Measurements from ENCODE around the gene IQGAP1. TPM values are rescaled to one million over a fixed set of nuclear protein-coding genes. Genes with fewer than 3 reads are reported as not detected.

Gene IQGAP1
- polyA plus RNA-seq (2013), result 103 TPM

DNA sequence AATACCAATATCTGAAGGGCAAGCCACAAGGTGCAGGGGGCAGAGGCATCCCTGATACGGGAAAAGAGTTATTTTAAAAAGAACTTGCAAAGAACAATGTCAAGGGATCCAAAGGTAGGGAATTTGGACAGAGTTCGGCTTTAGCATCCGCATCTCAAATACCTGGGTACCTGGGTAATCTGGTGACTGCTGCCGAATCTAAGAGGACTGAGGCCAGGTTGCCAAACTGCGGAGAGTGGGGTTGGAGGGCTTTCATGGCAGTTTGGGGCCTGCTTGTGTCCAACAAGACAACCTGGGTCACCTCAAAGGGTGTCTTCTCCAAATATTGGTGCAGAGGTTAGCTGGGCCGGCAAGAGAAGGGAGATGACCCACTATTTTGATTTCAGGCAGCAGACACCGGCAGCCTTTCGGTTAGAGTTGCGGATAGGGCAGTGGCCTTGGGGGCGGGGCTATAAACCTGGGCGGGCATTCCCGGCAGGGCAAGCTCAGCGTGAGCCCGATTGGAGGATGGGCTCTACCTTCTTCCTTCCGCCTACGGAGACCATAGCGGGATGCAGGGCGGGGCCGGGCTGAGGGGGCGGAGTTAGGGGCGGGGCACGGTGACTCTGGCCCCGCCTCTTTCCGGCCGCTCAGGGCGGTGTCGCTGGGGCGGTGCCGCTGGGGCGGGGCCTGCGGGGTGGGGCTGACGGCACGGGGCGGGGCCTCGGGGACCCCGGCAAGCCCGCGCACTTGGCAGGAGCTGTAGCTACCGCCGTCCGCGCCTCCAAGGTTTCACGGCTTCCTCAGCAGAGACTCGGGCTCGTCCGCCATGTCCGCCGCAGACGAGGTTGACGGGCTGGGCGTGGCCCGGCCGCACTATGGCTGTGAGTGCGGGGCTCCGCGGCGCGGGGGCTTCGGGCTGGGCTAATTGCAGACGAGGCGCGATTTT is at the start of gene IQGAP1:
Gene IQGAP1, plus strand, starts transcription at position 709 of the 928 bp plus-strand sequence. Its CDS starts 100 bp downstream, at position 809.
- Histone ChIP-seq H3K9me3 (ENCODE audit: control extremely low read depth in 1 of 5, control insufficient read depth in 4 of 5, insufficient read depth in 2 of 5, low read depth in 1 of 5, low read length in 4 of 5) (no peaks in the 10 kb centered on the region), H3K27ac (ENCODE audit: insufficient read depth in 1 of 2, low read depth in 1 of 2, low read length in 2 of 2, poor library complexity in 1 of 2, severe bottlenecking in 2 of 2) (peak within 1 kb of the TSS; percentile 66 to 90), H3K27me3 (replicated peaks in 2 of 5; ENCODE audit: control insufficient read depth in 4 of 5, insufficient read depth in 5 of 5, low read length in 4 of 5) (peaks cover 0 to 3% (median 0%) of the 10 kb centered on the region in 5 experiments), H3K36me3 (ENCODE audit: control insufficient read depth in 4 of 4, insufficient read depth in 4 of 4, low read length in 3 of 4) (peaks cover 0 to 20% (median 10%) of the 10 kb centered on the region in 4 experiments), H3K4me1 (ENCODE audit: control extremely low read depth in 1 of 4, control insufficient read depth in 4 of 4, insufficient read depth in 4 of 4, low read length in 3 of 4) (peaks cover 0 to 17% (median 12%) of the 10 kb centered on the region in 4 experiments), H3K4me3 (ENCODE audit: control insufficient read depth in 1 of 7, extremely low read depth in 1 of 7, insufficient read depth in 4 of 7, low read depth in 2 of 7, low read length in 6 of 7) (peak within 1 kb of the TSS; percentile 73 to 96 (median 84))
- ChIA-PET POLR2A (no interaction called here), CTCF (interaction anchor here (0.7 to 1.9 kb wide), 8 partner anchors 10 to 94 kb away, joined by 3 to 11 read pairs (median 4); no protein-coding TSS in a partner anchor)
- DNase-seq, result peak; percentile 95 to 97 (median 97)
- WGBS (ENCODE audit: insufficient coverage), result 7% methylated on average over 53 of the region's 62 CpGs

DNA sequence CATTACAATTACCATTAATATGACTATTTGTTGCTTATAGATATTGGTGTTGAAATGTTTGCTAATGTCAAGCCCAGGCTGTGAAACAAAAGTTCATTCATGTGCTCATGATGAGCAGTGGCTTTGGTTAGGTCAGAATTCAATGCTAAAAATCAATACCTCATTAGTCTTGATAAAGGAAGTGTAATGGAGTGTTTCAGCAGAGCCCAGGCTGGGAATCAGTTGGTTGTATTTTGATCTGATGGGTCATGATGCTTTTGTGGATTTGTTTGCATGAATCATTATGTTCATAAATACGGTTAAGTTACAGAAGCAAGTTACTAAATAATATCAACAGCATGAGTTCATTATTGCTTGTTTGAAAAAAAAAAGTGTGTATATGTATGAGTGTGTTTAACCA is 49.5 kb upstream of the IQGAP1 start:
- Histone ChIP-seq H3K4me1 (ENCODE audit: control extremely low read depth in 1 of 4, control insufficient read depth in 4 of 4, insufficient read depth in 4 of 4, low read length in 3 of 4) (peaks cover 17 to 35% (median 24%) of the 10 kb centered on the region in 4 experiments), H3K36me3 (ENCODE audit: control insufficient read depth in 4 of 4, insufficient read depth in 4 of 4, low read length in 3 of 4) (no peaks in the 10 kb centered on the region), H3K9me3 (ENCODE audit: control extremely low read depth in 1 of 5, control insufficient read depth in 4 of 5, insufficient read depth in 2 of 5, low read depth in 1 of 5, low read length in 4 of 5) (no peaks in the 10 kb centered on the region), H3K27ac (ENCODE audit: insufficient read depth in 1 of 2, low read depth in 1 of 2, low read length in 2 of 2, poor library complexity in 1 of 2, severe bottlenecking in 2 of 2) (no peak overlapping the region), H3K27me3 (replicated peaks in 2 of 5; ENCODE audit: control insufficient read depth in 4 of 5, insufficient read depth in 5 of 5, low read length in 4 of 5) (no peaks in the 10 kb centered on the region), H3K4me3 (ENCODE audit: control insufficient read depth in 1 of 7, extremely low read depth in 1 of 7, insufficient read depth in 4 of 7, low read depth in 2 of 7, low read length in 6 of 7) (no peak overlapping the region)
- ChIA-PET CTCF (interaction anchor here (1.0 to 1.2 kb wide), 2 partner anchors 20 to 547 kb away, joined by 3 read pairs; no protein-coding TSS in a partner anchor), POLR2A (interaction anchor here (0.6 kb wide), 1 partner anchor 197 kb away, joined by 4 read pairs; no protein-coding TSS in a partner anchor)
- no CpG with 5 or more reads among the region's 1 CpG for WGBS (ENCODE audit: insufficient coverage)
- no peak for DNase-seq

DNA sequence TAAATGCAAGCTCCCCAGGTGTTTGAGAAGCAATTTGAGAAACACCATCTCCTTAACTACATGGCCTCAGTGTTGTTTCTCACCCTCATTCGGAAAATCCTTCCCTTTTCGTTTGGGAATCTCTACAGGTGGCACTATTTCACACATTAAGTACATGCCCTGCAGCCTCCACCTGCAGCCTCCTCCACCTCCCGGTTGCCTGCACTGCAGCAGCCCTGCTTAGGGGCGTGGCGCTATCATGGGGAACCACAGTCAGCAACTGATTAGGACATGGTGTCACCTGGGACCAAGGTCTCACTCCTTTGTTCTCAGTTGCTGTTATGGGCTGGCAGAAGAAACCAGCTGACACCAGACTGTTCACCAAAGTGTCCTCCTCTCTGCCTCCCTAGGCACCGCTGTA is 47.7 kb upstream of the IQGAP1 start:
- H3K4me1 ChIP-seq (ENCODE audit: control extremely low read depth in 1 of 4, control insufficient read depth in 4 of 4, insufficient read depth in 4 of 4, low read length in 3 of 4), result peaks cover 17 to 42% (median 24%) of the 10 kb centered on the region in 4 experiments

GRCh38 chr15:90343302-90343790 is 44.7 kb upstream of the IQGAP1 start:
- DNase-seq, result no peak
- Histone ChIP-seq H3K4me3 (ENCODE audit: control insufficient read depth in 1 of 7, extremely low read depth in 1 of 7, insufficient read depth in 4 of 7, low read depth in 2 of 7, low read length in 6 of 7) (no peak overlapping the region), H3K27ac (ENCODE audit: insufficient read depth in 1 of 2, low read depth in 1 of 2, low read length in 2 of 2, poor library complexity in 1 of 2, severe bottlenecking in 2 of 2) (no peak overlapping the region), H3K36me3 (ENCODE audit: control insufficient read depth in 4 of 4, insufficient read depth in 4 of 4, low read length in 3 of 4) (no peaks in the 10 kb centered on the region), H3K9me3 (ENCODE audit: control extremely low read depth in 1 of 5, control insufficient read depth in 4 of 5, insufficient read depth in 2 of 5, low read depth in 1 of 5, low read length in 4 of 5) (no peaks in the 10 kb centered on the region), H3K27me3 (replicated peaks in 2 of 5; ENCODE audit: control insufficient read depth in 4 of 5, insufficient read depth in 5 of 5, low read length in 4 of 5) (no peaks in the 10 kb centered on the region), H3K4me1 (ENCODE audit: control extremely low read depth in 1 of 4, control insufficient read depth in 4 of 4, insufficient read depth in 4 of 4, low read length in 3 of 4) (peaks cover 9 to 28% (median 14%) of the 10 kb centered on the region in 4 experiments)
- POLR2A ChIA-PET, result interaction anchor here (0.5 kb wide), 1 partner anchor 481 kb away, joined by 3 read pairs; no protein-coding TSS in a partner anchor
- CTCF ChIA-PET, result interaction anchor here (1.3 to 1.6 kb wide), 3 partner anchors 14 to 23 kb away, joined by 3 to 5 read pairs (median 4); no protein-coding TSS in a partner anchor
- WGBS (ENCODE audit: insufficient coverage), result 97% methylated on average over 5 of the region's 5 CpGs

More for the DNA sequence above, 47.7 kb upstream of the IQGAP1 start:
- Histone ChIP-seq H3K36me3 (ENCODE audit: control insufficient read depth in 4 of 4, insufficient read depth in 4 of 4, low read length in 3 of 4) (no peaks in the 10 kb centered on the region), H3K27ac (ENCODE audit: insufficient read depth in 1 of 2, low read depth in 1 of 2, low read length in 2 of 2, poor library complexity in 1 of 2, severe bottlenecking in 2 of 2) (no peak overlapping the region), H3K27me3 (replicated peaks in 2 of 5; ENCODE audit: control insufficient read depth in 4 of 5, insufficient read depth in 5 of 5, low read length in 4 of 5) (no peaks in the 10 kb centered on the region), H3K9me3 (ENCODE audit: control extremely low read depth in 1 of 5, control insufficient read depth in 4 of 5, insufficient read depth in 2 of 5, low read depth in 1 of 5, low read length in 4 of 5) (no peaks in the 10 kb centered on the region), H3K4me3 (ENCODE audit: control insufficient read depth in 1 of 7, extremely low read depth in 1 of 7, insufficient read depth in 4 of 7, low read depth in 2 of 7, low read length in 6 of 7) (no peak overlapping the region)
- WGBS (ENCODE audit: insufficient coverage), result 98% methylated on average over 5 of the region's 6 CpGs
- CTCF ChIA-PET, result interaction anchor here (1.0 to 1.4 kb wide), 3 partner anchors 14 to 142 kb away, joined by 3 to 5 read pairs (median 3); no protein-coding TSS in a partner anchor
- no peak for DNase-seq
- POLR2A ChIA-PET, result no interaction called here

GRCh38 chr15:90344662-90345061 is 43.4 kb upstream of the IQGAP1 start:
- POLR2A ChIA-PET, result no interaction called here
- WGBS (ENCODE audit: insufficient coverage), result 100% methylated on average over 1 of the region's 1 CpG
- Histone ChIP-seq H3K36me3 (ENCODE audit: control insufficient read depth in 4 of 4, insufficient read depth in 4 of 4, low read length in 3 of 4) (no peaks in the 10 kb centered on the region), H3K4me3 (ENCODE audit: control insufficient read depth in 1 of 7, extremely low read depth in 1 of 7, insufficient read depth in 4 of 7, low read depth in 2 of 7, low read length in 6 of 7) (no peak overlapping the region), H3K27ac (ENCODE audit: insufficient read depth in 1 of 2, low read depth in 1 of 2, low read length in 2 of 2, poor library complexity in 1 of 2, severe bottlenecking in 2 of 2) (no peak overlapping the region), H3K27me3 (replicated peaks in 2 of 5; ENCODE audit: control insufficient read depth in 4 of 5, insufficient read depth in 5 of 5, low read length in 4 of 5) (no peaks in the 10 kb centered on the region), H3K9me3 (ENCODE audit: control extremely low read depth in 1 of 5, control insufficient read depth in 4 of 5, insufficient read depth in 2 of 5, low read depth in 1 of 5, low read length in 4 of 5) (no peaks in the 10 kb centered on the region), H3K4me1 (ENCODE audit: control extremely low read depth in 1 of 4, control insufficient read depth in 4 of 4, insufficient read depth in 4 of 4, low read length in 3 of 4) (peaks cover 9 to 27% (median 14%) of the 10 kb centered on the region in 4 experiments)
- CTCF ChIA-PET, result interaction anchor here (1.0 to 1.9 kb wide), 5 partner anchors 15 to 137 kb away, joined by 3 to 5 read pairs (median 5); no protein-coding TSS in a partner anchor
- no peak for DNase-seq

DNA sequence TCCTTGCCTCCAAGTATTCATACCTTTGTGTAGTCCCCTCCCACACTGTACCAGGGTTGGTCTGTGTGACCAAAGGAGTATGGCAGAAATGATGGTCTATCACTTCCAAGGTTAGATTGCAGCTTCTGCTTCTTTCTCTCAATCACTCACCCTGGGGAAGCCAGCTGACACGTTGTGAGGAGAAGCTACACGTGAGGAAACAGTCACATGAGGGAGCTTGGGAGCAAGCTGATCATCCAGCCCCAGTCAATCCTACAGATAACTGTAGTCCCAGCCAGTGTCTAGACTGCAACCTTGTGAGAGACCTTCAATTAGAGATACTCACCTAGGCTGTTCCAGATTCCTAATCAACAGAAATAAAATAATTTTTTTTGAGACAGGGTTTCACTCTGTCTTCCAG is 42.2 kb upstream of the IQGAP1 start:
- H3K36me3 ChIP-seq (ENCODE audit: control insufficient read depth in 4 of 4, insufficient read depth in 4 of 4, low read length in 3 of 4), result no peaks in the 10 kb centered on the region
- no peaks in the 10 kb centered on the region for H3K9me3 ChIP-seq (ENCODE audit: control extremely low read depth in 1 of 5, control insufficient read depth in 4 of 5, insufficient read depth in 2 of 5, low read depth in 1 of 5, low read length in 4 of 5)
- no peak overlapping the region for H3K27ac ChIP-seq (ENCODE audit: insufficient read depth in 1 of 2, low read depth in 1 of 2, low read length in 2 of 2, poor library complexity in 1 of 2, severe bottlenecking in 2 of 2)
- peaks cover 9 to 27% (median 14%) of the 10 kb centered on the region in 4 experiments for H3K4me1 ChIP-seq (ENCODE audit: control extremely low read depth in 1 of 4, control insufficient read depth in 4 of 4, insufficient read depth in 4 of 4, low read length in 3 of 4)
- ChIA-PET CTCF (interaction anchor here (1.0 to 1.9 kb wide), 2 partner anchors 15 to 16 kb away, joined by 4 to 5 read pairs; no protein-coding TSS in a partner anchor), POLR2A (no interaction called here)
- H3K4me3 ChIP-seq (ENCODE audit: control insufficient read depth in 1 of 7, extremely low read depth in 1 of 7, insufficient read depth in 4 of 7, low read depth in 2 of 7, low read length in 6 of 7), result no peak overlapping the region
- peaks cover 0 to 2% (median 0%) of the 10 kb centered on the region in 5 experiments for H3K27me3 ChIP-seq (replicated peaks in 2 of 5; ENCODE audit: control insufficient read depth in 4 of 5, insufficient read depth in 5 of 5, low read length in 4 of 5)
- WGBS (ENCODE audit: insufficient coverage), result 0% methylated on average over 1 of the region's 2 CpGs
- no peak for DNase-seq
